HG02884 (cell line): ENCODE data around the gene RCC2.
"Not testable (repeated sequence)": the region's sequence is repeated elsewhere in the genome, so short reads cannot be mapped to it uniquely, and the experiment has no call there.

ENCODE experiments used
- ATAC-seq: cut with Tn5 transposase; IDR thresholded peaks from one replicate; pipeline ENCODE4 v1.9.1; 2021; ENCODE audit warnings: mild to moderate bottlenecking, moderate library complexity; ENCODE audit not compliant: unreplicated experiment

Gene RCC2

DNA sequence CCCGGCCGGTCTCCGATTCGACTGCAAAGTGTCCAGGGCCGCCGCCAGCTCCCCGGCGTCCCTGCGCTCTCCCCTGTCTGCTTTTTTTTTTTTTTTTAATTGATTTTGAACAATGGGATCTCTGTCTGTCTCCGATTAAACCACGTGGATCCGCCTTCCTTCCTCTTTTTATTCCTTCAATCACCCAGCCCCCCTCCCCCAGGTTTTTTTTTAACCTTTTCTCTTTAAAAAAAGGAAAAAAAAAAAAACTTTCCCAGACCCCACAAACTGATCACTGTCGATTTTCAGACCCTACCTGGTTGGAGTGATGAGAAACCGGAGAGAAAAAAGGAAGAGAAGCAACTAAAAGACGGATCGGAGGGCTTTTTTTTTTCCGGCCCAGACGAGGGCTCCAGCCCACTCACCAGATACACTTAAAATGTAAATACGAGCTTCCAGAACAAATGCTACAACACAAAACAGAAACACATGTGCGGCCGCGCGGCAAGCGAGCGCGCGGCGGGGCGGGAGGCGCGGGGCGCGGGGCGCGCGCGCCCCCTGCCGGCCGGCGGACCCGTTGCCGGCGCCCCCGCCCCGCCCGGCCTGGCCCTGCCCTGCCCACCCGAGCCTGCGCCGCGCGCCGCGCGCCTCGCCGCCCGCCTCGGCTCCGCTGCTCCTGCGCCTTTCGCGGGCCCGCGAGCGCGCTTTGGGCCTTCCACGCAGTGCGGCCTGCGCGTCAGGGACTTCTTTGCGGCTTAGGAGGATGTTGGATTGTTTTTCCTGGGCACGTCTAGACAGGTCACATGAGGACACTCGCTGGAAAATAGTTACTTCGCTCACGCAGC lies at the start of gene RCC2:
Gene RCC2, minus strand, starts transcription at position 428 of the 824 bp plus-strand sequence. CDS start 1,163 bp downstream, outside the sequence.
- peak; percentile 44 for ATAC-seq

DNA sequence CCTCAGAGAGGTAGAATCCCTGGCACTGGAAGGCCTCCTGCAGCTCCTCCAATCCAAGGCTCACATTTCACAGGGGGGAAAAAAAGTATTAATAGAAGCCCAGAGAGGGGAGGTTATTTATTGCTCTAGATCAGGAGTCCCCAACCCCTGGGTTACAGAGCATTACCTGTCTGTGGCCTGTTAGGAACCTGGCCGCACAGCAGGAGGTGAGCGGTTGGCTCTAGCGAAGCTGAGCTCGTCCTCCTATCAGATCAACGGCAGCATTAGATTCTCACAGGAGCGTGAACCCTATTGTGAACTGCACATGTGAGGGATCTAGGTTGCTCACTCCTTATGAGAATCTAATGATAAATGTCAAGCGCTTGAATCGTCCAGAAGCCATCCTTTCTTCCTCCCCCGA lies 46.8 kb upstream of the RCC2 start:
- ATAC-seq = no peak

DNA sequence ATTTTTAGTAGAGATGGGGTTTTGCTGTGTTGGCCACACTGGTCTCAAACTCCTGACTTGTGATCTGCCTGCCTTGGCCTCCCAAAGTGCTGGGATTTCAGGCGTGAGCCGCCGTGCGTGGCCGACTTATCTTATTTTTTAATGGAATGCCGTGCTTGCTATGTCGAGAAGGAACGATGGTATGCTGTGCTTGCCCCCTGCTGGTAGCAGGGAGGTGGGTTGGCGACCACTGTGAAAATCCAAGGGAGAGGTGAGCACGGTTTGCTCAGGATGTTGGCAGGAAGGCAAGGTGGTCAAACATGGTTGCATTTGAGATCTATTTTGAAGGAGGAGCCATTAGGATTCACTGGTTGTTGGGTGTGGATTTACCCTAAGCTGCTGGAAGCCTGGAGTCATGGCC lies 45.8 kb upstream of the RCC2 start:
- no peak for ATAC-seq

DNA sequence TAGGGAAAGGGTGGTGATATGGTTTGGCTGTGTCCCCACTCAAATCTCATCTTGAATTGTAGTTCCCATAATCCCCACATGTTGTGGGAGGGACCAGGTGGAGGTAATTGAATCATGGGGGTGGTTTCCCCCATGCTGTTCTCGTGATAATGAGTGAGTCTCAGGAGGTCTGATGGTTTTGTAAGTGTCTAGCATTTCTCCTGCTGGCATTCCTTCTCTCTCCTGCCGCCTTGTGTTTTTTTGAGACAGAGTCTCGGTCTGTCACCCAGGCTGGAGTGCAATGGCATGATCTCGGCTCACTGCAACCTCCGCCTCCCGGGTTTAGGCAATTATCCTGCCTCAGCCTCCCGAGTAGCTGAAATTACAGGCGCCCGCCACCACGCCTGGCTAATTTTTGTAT lies 42.5 kb upstream of the RCC2 start:
- ATAC-seq = not testable (repeated sequence)

DNA sequence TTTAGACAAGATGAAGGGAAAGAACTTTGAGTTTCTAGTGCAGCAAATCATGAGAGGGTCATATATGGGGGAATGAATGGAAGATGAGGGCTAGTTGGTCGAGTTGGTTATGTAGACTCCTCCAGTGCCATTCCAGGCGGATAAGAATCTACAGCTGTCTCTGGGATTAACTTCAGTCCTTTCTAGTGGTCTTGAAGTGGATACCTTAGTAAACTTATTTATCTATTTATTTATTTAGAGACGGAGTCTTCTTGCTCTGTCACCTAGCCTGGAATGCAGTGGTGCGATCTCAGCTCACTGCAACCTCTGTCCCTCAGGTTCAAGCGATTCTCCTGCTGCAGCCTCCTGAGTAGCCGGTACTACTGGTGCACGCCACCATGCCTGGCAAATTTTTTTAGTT lies 41.4 kb upstream of the RCC2 start:
- ATAC-seq = no peak

DNA sequence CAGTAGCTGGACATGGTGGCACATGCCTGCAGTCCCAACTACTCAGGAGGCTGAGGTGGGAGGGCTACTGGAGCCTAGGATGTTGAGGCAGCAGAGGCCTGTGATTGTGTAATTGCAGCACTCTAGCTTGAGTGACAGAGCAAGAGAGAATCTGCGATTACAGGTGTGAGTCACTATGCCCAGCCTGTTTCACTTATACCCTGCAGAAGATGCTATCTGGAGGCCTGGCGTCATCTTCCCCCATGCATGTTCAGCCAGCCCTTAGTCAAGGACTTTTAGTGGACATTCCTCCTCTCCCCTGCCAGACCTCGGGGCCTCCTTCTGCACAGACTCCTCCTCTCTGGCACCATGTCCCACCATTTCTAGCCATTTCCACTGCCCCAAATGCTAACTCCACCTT lies 36.3 kb upstream of the RCC2 start:
- ATAC-seq = no peak

DNA sequence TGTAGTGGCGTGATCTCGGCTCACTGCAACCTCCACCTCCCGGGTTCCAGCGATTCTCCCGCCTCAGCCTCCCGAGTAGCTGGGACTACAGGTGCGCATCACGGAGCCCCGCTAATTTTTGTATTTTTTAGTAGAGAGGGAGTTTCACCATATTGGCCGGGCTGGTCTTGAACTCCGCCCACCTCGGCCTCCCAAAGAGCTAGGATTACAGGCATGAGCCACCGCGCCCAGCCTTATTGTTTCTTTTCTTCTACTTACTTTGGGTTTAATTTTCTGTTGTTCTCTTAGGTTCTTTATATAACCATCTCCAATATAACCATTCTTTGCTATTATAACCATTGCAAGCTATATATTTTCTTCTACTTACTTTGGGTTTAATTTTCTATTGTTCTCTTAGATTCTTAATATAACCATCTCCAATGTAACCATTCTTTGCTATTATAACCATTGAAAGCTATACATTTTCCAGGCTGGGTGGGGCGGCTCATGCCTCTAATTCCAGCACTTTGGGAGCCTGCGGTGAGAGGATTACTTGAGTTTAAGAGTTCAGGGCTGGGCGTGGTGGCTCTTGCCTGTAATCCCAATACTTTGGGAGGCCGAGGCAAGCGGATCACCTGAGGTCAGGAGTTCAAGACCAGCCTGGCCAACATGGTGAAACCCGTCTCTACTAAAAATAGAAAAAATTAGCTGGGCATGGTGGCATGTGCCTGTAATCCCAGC lies 35.5 kb upstream of the RCC2 start:
- not testable (repeated sequence) for ATAC-seq

DNA sequence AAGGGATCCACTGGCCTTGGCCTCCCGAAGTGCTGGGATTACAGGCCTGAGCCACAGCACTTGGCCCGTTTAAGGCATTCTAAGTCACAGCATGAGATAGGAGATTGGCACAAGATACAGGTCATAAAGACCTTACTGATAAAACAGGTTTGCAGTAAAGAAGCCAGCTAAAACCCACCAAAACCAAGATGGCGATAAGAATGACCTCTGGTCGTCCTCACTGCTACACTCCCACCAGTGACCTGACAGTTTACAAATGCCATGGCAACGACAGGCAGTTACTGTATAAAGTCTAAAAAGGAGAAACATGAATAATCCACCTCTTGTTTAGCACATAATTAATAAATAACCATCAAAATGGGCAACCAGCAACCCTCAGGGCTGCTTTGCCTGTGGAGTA lies 33.3 kb upstream of the RCC2 start:
- ATAC-seq = no peak

DNA sequence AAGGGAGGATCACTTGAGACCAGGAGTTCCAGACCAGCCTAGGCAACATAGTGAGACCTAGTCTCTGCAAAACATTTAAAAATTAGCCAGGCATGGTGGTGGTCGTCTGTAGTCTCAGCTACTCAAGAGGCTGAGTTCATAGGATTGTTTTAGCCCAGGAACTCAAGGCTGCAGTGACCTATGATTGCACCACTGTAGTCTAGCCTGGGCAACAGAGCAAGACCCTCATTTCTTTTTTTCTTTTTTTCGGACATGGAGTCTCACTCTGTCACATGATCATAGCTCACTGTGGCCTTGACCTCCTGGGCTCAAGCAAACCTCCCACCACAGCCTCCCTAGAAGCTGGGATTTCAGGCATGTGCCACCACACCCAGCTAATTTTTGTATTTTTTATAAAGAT lies 31.9 kb upstream of the RCC2 start:
- ATAC-seq = no peak

DNA sequence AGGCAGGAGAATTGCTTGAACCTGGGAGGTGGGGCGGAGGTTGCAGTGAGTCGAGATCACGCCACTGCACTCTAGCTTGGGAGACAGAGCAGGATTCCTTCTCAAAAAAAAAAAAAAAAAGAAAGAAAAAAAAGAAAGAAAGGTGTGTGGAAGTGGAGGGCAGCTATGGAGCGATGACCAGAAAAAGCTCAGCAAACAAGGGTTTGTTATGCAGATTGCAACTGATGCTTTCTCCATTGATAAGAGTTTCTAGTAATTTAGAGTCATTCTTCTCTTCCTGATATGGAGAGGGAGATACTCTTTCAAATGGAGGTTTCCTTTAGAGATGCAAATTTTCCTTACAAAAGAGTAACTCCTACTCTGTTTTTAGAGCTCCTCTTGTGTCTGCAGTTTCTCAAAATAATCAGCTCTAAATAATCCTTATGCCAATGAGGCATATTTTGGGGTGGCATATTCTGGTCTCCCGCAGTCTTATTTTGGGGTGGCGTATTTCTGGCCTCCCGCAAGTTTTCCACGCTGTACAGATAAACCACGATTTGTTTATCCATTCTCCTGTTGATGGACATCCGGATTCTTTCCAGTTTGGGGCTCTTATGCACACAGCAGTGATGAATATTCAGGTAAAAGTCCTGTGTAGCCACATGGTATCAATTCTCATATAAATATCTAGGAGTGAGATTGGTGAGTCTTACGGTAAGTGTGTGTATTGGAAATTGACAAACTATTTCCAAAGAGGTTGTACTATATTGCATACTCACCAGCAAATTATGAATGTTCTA lies 30.7 kb upstream of the RCC2 start:
- no peak for ATAC-seq

DNA sequence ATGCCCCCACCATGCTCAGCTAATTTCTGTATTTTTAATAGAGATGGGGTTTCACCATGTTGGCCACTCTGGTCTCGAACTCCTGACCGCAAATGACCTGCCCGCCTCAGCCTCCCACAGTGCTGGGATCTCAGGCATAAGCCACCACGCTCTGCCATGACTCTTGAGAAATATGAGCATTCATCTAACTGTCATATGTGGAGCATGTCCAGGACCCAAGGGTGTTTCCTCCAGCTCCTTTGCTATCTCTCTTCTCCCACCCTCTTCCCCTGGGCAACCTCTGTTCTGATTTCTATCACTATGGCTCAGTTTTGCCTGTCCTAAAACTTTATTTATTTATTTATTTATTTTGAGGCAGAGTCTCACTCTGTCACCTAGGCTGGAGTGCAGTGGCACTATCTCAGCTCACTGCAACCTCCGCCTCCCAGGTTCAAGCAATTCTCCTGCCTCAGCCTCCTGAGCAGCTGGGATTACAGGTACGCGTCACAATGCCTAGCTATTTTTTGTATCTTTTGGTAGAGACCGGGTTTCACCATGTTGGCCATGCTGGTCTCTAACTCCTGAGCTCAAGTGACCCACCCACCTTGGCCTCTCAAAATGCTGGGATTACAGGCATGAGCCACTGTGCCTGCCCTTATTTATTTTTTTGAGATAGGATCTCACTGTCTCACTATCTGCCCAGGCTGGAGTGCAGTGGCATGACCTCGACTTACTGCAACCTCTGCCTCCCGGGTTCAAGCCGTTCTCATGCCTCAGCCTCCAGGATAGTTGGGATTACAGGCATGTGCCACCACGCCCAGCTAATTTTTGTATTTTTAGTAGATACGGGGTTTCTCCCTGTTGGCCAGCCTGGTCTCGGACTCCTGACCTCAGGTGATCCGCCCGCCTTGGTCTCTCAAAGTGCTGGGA lies 29.1 kb upstream of the RCC2 start:
- not testable (repeated sequence) for ATAC-seq

DNA sequence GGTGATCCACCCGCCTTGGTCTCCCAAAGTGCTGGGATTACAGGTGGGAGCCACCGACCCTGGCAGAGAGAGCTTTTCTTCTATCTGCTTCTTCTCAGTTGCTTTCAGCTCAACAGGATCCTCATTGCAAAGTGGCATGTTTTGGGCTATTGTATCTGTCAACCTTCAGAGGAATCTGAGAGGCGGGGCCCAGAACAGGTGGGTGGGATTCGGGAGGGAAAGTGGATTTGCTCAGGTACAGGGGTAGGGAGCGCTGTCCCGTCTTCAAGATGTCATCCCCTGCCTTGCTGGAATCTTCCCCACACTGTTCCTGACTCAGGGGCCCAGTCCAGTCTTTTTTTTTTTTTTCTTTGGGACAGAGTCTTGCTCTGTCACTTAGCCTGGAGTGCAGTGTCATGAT lies 26.9 kb upstream of the RCC2 start:
- no peak for ATAC-seq

DNA sequence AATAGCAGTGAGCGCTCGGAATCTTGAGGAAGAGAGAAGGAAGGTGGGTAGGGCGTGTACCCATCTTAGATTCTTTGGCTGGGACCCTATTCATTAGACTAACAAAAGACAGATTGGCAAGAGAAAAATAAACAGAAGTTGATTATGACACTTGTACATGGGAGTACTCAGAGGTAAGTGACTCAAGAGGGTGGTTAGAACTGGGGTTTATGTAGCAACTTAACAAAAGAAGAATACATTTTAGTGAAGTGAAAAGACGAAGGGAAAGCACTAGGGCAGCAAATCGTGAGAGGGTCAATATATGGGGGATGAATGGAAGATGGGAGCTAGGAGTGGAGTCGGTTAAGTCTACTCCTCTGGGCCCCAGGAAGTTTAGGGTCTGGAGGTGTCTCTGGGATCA lies 25.8 kb upstream of the RCC2 start:
- no peak for ATAC-seq

DNA sequence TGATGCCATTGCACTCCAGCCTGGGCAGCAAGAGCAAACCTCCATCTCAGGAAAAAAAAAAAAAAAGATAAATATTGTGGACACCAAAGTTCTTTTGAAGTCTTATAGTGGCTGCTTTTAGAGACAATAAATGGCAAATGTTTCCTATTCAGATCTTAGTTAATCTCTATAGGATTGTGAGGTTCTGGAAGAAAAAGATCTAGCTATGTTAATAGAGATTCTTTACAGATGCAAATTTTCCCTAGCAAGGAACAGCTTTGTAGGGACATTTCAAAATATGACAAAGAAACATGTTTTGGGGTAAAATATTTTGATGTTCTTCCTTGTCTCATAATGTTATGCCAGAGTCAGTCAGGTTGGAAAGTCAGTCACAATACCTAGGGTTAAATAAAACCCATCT lies 24.5 kb upstream of the RCC2 start:
- no peak for ATAC-seq

DNA sequence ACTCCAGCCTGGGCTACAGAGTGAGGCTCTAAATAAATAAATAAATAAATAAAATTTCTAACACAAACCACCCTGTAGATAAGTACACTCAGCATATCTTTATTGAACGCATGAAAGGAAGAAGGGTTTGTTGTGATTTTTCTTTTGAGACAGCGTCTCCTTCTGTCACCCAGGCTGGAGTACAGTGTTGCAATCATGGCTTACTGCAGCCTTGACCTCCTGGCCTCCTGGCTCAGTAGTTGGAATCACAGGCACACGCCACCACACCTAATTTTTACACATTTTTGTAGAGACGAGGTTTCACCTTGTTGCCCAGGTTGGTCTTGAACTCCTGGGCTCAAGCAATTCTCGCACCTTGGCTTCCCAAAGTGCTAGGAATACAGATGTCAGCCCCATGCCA lies 23.2 kb upstream of the RCC2 start:
- no peak for ATAC-seq

DNA sequence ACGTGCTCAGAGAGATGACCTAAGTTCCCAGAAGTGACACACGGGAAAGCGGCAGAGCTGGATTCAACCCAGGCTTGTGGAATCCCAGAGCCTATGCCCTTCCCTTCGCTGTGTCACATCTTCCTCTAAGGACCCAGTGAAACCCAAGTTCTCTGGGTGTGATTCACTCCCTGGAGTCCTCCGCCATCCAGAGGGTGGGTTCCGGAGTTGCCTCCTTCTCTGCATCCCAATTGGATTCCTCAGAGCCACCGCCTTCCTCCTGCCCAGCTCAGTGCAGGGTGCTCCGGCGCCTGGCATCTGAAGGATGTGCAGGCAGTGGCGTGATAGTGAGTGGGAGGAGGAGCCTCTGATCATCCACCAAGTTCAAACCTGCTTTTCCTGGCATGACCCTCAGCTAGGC lies 20.7 kb upstream of the RCC2 start:
- no peak for ATAC-seq

DNA sequence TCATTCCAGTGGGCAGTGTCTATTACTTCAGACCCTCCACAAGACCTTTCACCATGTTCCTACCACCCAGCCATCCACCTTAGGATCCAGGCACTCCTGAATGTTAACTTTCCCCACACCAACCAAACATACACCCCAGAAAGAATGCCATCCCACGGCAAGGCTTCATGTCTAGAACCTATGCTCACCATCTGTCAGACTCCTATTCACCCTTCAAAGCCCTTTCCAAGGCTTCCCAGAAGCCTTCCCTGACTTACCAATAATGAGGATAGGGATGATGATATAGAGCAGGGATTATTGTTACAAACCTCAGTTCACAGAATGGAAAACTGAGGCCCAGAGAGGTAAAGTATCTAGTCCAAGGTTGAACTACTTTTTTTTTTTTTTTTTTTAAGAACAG lies 19.3 kb upstream of the RCC2 start:
- ATAC-seq = no peak

DNA sequence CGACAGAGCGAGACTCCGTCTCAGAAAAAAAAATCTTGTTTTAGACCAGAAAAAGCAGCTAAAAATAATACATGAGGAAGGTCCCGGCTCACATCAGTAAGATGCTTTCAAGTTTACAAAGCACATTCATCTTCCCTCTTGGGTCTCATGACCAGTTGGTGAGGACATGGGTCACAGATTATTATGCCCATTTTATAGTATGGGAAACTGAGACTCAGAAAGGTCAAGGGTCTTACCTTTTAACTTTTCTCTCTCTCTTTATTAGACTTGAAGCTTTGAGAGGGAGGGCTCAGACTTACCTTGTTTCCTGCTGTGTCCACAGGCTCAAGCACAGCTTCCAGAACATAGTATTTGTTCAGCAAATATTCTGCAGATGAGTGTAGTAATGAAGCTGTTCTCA lies 13.2 kb upstream of the RCC2 start:
- ATAC-seq = no peak

DNA sequence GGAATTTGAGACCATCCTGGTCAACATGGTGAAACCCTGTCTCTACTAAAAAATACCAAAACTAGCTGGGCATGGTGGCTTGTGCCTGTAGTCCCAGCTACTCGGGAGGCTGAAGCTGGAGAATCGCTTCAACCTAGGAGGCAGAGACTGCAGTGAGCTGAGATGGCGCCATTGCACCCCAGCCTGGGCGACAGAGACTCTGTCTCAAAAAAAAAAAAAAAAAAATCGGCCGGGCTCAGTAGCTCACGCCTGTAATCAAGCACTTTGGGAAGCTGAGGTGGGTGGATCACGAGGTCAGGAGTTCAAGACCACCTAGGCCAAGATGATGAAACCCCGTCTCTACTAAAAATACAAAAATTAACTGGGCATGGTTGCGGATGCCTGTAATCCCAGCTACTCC lies 12.7 kb upstream of the RCC2 start:
- ATAC-seq = not testable (repeated sequence)

DNA sequence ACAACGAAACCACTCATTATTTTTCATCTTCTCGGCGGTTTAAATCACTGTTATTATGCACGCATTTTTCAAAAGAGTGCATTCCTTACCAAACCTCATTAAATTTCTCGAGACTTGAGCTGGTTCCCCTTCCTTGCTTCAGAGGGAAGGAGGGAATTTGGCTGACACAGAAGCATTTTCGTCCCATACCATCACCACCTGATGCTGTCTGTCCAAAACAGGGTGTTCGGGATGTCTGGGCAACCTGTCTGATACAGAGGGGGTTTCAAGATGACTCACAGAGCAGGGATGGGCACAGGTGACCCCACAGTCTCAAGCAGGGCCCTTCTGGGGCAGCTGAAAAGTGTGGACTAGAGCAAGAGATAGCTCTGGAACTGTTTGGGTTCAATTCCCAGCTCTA lies 12.3 kb upstream of the RCC2 start:
- ATAC-seq = no peak
